Kidney (tissue), 14 donors: ENCODE data around the gene MYH6. TPM values are rescaled to one million over a fixed set of nuclear protein-coding genes. Genes with fewer than 3 reads are reported as not detected.

Source experiments
- DNase-seq, 5 donors: peaks; one replicate each; pipeline ENCODE4 v3.0.0-alpha.2; 2013 to 2020
- FAIRE-seq: peaks from 2 replicates; lab custom pipeline; 2012; peaks lifted over from hg19 to GRCh38; lab: Jason Lieb, UNC
- H3K27ac ChIP-seq, 2 donors: one replicate each; pipeline ENCODE4 v1.7.0; 2013; ENCODE audit warnings: low read depth in 2 of 2, low read length in 2 of 2, inconsistent platforms in 1 of 2
- H3K27me3 ChIP-seq: one replicate; pipeline ENCODE4 v1.7.1; 2013; ENCODE audit warnings: low read length, inconsistent platforms; ENCODE audit not compliant: control insufficient read depth, insufficient read depth
- H3K36me3 ChIP-seq, 3 donors: one replicate each; pipeline versions ENCODE4 v1.7.0 to v1.7.1; 2013; ENCODE audit warnings: low read length in 3 of 3, control low read depth in 1 of 3, inconsistent platforms in 1 of 3; ENCODE audit not compliant: insufficient read depth in 3 of 3, control insufficient read depth in 2 of 3
- H3K4me1 ChIP-seq, 3 donors: one replicate each; pipeline versions ENCODE4 v1.7.0 to v1.7.1; 2013; ENCODE audit warnings: low read length in 3 of 3, inconsistent platforms in 1 of 3, low read depth in 1 of 3; ENCODE audit not compliant: control insufficient read depth in 2 of 3, insufficient read depth in 2 of 3
- H3K4me3 ChIP-seq, 3 donors: one replicate each; pipeline versions ENCODE4 v1.7.0 to v1.8.1; 2013; ENCODE audit warnings: low read length in 3 of 3, control low read depth in 1 of 3, inconsistent platforms in 1 of 3
- H3K9ac ChIP-seq, 3 donors: one replicate each; pipeline versions ENCODE4 v1.7.0 to v1.7.1; 2013; ENCODE audit warnings: low read length in 3 of 3, control low read depth in 1 of 3, inconsistent platforms in 1 of 3
- H3K9me3 ChIP-seq, 3 donors: one replicate each; pipeline versions ENCODE4 v1.7.0 to v1.7.1; 2013; ENCODE audit warnings: low read length in 3 of 3, control low read depth in 1 of 3, inconsistent platforms in 1 of 3; ENCODE audit not compliant: control insufficient read depth in 2 of 3, insufficient read depth in 1 of 3
- CTCF ChIP-seq: IDR thresholded peaks from 3 replicates; pipeline ENCODE4 v1.5.1; 2012; ENCODE audit warnings: mild to moderate bottlenecking, moderate library complexity, borderline replicate concordance; ENCODE audit not compliant: insufficient read depth; ENCODE audit errors: extremely low read depth
- intact Hi-C: fragments of 100-400 bp; cut with DNase I; formaldehyde crosslinking; loops from one replicate; pipeline ENCODE4 v1.11.1; 2022
- polyA plus RNA-seq: library from polyadenylated mRNA; stranded (reverse); fragments of 350-450 nt; fragmentation: Illumina TruSeq; extraction: RNeasy Lipid Tissue Mini Kit (QIAGEN cat#74804); gene quantifications from one replicate; pipeline ENCODE4 v1.2.3, GENCODE V29; 2014; ENCODE audit warnings: low read depth, low replicate concordance; ENCODE audit not compliant: insufficient read depth
- total RNA-seq: library from RNA; stranded (reverse); fragmentation: NEBNext Ultra II Directional; extraction: Animal tissue kit (Norgen Biotek cat#: 25700); gene quantifications from one replicate; pipeline ENCODE4 v1.2.1, GENCODE V29; 2021
- donor health status: control.
- donor health status: control.
- donor health status: control.
- donor health status: control.
- donor health status: control.
- donor health status: DM: yes; HTN: yes; CAD: no.
- donor health status: Normal renal cell carcinoma (clear cell type).

MYH6 gene
- total and polyA plus RNA-seq, 2 donors from 2014 or later: 0.03 to 0.13 TPM

GRCh38 chr14:23365732-23366425, 42.2 kb downstream of the MYH6 start:
- peak overlapping the region; percentile 64 to 76 for H3K27ac ChIP-seq

GRCh38 chr14:23365036-23365731, 42.9 kb downstream of the MYH6 start, which contains the start of gene EFS:
Gene EFS, minus strand, starts transcription at chr14:23365172. Its CDS starts 147 bp downstream, at chr14:23365025.
- no peak for FAIRE-seq
- no peak for TF ChIP-seq CTCF
- Histone ChIP-seq H3K27ac (peak within 1 kb of the TSS; percentile 64 to 76), H3K27me3 (no peaks in the 10 kb centered on the region), H3K4me1 (peaks cover 0 to 5% (median 3%) of the 10 kb centered on the region in 3 donors), H3K36me3 (no peaks in the 10 kb centered on the region), H3K9me3 (no peaks in the 10 kb centered on the region), H3K9ac (peak within 1 kb of the TSS; percentile 29 to 60 (median 55)), H3K4me3 (peak within 1 kb of the TSS; percentile 1 to 67 (median 55))
- peak; percentile 33 to 81 (median 62) for DNase-seq
- intact Hi-C loops: no loop called here

More at GRCh38 chr14:23365732-23366425, 42.2 kb downstream of the MYH6 start:
- Histone ChIP-seq H3K27me3 (no peaks in the 10 kb centered on the region), H3K4me3 (peak overlapping the region in 2 of 3 donors; percentile 46 to 55), H3K9me3 (no peaks in the 10 kb centered on the region), H3K9ac (peak overlapping the region in 2 of 3 donors; percentile 29 to 55), H3K36me3 (no peaks in the 10 kb centered on the region), H3K4me1 (peaks cover 0 to 5% (median 3%) of the 10 kb centered on the region in 3 donors)
- DNase-seq: peak in 3 of 5 donors; percentile 70 to 98 (median 81)
- no peak for TF ChIP-seq CTCF
- no peak for FAIRE-seq
- intact Hi-C loops: no loop called here

- H3K4me1 ChIP-seq: peaks cover 0 to 5% (median 3%) of the 10 kb centered on the region in 3 donors
- intact Hi-C loops: no loop called here
- no peak for TF ChIP-seq CTCF
- DNase-seq (peak; percentile 48 to 74 (median 65)), FAIRE-seq (no peak)
- no peaks in the 10 kb centered on the region for H3K36me3 ChIP-seq
- no peaks in the 10 kb centered on the region for H3K9me3 ChIP-seq
- peak overlapping the region; percentile 6 to 60 (median 40) for H3K9ac ChIP-seq
- peak overlapping the region in 1 of 2 donors; percentile 72 for H3K27ac ChIP-seq
- peak overlapping the region; percentile 1 to 67 (median 51) for H3K4me3 ChIP-seq
- no peaks in the 10 kb centered on the region for H3K27me3 ChIP-seq
Measured at GRCh38 chr14:23364164-23365035, 43.7 kb downstream of the MYH6 start.
